Panc1 (cell line): ENCODE data around the gene RXFP3. TPM values are rescaled to one million over a fixed set of nuclear protein-coding genes. Genes with fewer than 3 reads are reported as not detected.

Experiments
- ATAC-seq: fragments of 200-7000 bp; cut with Tn5 transposase; 2 replicates; pipeline ENCODE4 v1.9.1; 2020; ENCODE audit warnings: mild to moderate bottlenecking, moderate library complexity
- BruUV-seq: library from RNA; stranded (reverse); fragments of 400-500 nt; replicated peaks from 2 replicates; lab custom pipeline; 2021; lab: Mats Ljungman, UMichigan
- CTCF ChIA-PET: fragments of 300-600 bp; sonication (Branson Sonifier 250); formaldehyde crosslinking; loops from one replicate; lab custom pipeline; 2022; ENCODE audit warnings: antibody characterized with exemption; lab: Charles Lee
- POLR2A ChIA-PET: fragments of 300-600 bp; sonication (Branson Sonifier 250); formaldehyde crosslinking; loops from one replicate; lab custom pipeline; 2022; ENCODE audit warnings: antibody characterized with exemption; lab: Charles Lee
- DNase-seq: peaks from one replicate; pipeline ENCODE4 v3.0.0-alpha.2; 2010; ENCODE audit warnings: low read depth, low spot score
- H3K27ac ChIP-seq: 2 replicates; pipeline ENCODE4 v1.5.1; 2011; ENCODE audit warnings: mild to moderate bottlenecking, low read length, inconsistent platforms
- H3K27me3 ChIP-seq: fragments of 200-500 bp; sonication (Bioruptor generic); 2 replicates; pipeline ENCODE4 v1.6.0; 2014; ENCODE audit warnings: low read length, inconsistent platforms; ENCODE audit not compliant: control insufficient read depth, insufficient read depth
- H3K36me3 ChIP-seq: fragments of 200-500 bp; sonication (Bioruptor generic); 2 replicates; pipeline ENCODE4 v1.5.1; 2014; ENCODE audit warnings: inconsistent platforms, mild to moderate bottlenecking, low read length, moderate library complexity; ENCODE audit not compliant: control insufficient read depth, insufficient read depth
- H3K4me1 ChIP-seq: 2 replicates; pipeline ENCODE4 v1.5.1; 2011; ENCODE audit warnings: inconsistent platforms, mild to moderate bottlenecking, low read length, moderate library complexity; ENCODE audit not compliant: control insufficient read depth, insufficient read depth
- H3K4me3 ChIP-seq, 2 experiments: 2 replicates each; pipeline ENCODE4 v1.5.1; 2011 to 2012; ENCODE audit warnings: low read depth in 2 of 2, low read length in 2 of 2, mild to moderate bottlenecking in 2 of 2, inconsistent platforms in 1 of 2, moderate library complexity in 1 of 2
- H3K9me3 ChIP-seq: fragments of 200-500 bp; sonication (Bioruptor generic); 2 replicates; pipeline ENCODE4 v1.5.1; 2014; ENCODE audit warnings: low read depth, mild to moderate bottlenecking, inconsistent platforms, low read length, moderate library complexity; ENCODE audit not compliant: control insufficient read depth, insufficient read depth
- POLR2AphosphoS5 ChIP-seq: IDR thresholded peaks from 2 replicates; pipeline ENCODE4 v1.6.1; 2012; ENCODE audit warnings: mild to moderate bottlenecking, low read depth, low read length, moderate library complexity
- SIN3A ChIP-seq: IDR thresholded peaks from 2 replicates; pipeline ENCODE4 v1.6.1; 2012; ENCODE audit warnings: low read depth, mild to moderate bottlenecking, low read length, moderate library complexity, borderline replicate concordance; ENCODE audit not compliant: insufficient read depth
- TCF7L2 ChIP-seq: IDR thresholded peaks from 2 replicates; pipeline ENCODE4 v1.6.1; 2011; ENCODE audit warnings: mild to moderate bottlenecking, low read depth, low read length, inconsistent platforms
- in situ Hi-C: cut with HindIII; loops from 2 replicates; pipeline ENCODE4 v1.10.0; 2016; ENCODE audit warnings: low sequenced_read_pairs, low pct_unique_long_range_greater_than_20kb
- intact Hi-C: fragments of 100-400 bp; cut with micrococcal nuclease; formaldehyde crosslinking; loops from one replicate; pipeline ENCODE4 v1.10.0; 2022; ENCODE audit not compliant: unreplicated experiment
- total RNA-seq: library from RNA; stranded (reverse); gene quantifications from one replicate; pipeline ENCODE4 v1.2.1, GENCODE V29; 2021; ENCODE audit not compliant: unreplicated experiment
- TF ChIP-seq, protein P1 (sequence below): fragments of 450-650 bp; IDR thresholded peaks from 2 replicates; pipeline ENCODE4 v1.5.1; 2017; ENCODE audit warnings: mild to moderate bottlenecking
- TF ChIP-seq, protein P2 (sequence below), 2 experiments: IDR thresholded peaks; 2 replicates each; pipeline ENCODE4 v1.6.1; 2011 to 2012; ENCODE audit warnings: low read depth in 2 of 2, control low read depth in 1 of 2, low read length in 1 of 2, mild to moderate bottlenecking in 1 of 2, moderate library complexity in 1 of 2; ENCODE audit not compliant: insufficient read depth in 1 of 2

RXFP3 gene
- total RNA-seq, 1 experiment from 2014 or later: not detected

DNA sequence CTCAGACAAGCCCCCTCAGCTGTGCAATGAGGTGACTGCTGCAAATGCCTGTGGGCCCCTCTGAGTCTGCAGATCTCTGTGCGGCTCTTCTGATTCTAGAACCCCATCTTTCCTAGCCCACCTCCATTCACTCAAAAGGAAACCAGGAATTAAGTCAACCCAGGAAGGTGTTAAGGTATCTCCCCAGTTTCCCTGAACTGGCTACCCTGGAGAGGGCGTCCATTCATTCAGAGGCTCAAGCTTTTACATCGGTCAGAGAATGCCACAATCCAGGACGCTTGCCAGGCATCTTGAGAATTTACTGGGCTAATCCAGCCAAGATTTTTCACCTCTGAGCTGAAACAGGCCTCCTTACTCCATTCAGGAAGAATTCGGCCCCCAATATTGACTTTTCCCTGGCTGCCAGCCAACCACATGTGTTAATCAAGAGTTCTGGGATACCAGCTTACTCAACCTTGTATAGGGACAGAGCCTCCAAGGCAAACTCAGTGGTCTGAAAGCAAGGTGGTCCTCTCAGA lies 43.5 kb upstream of the RXFP3 start:
- ATAC-seq: no peak
- in situ Hi-C loops: no loop called here
- Histone ChIP-seq H3K9me3 (no peaks in the 10 kb centered on the region), H3K4me3 (no peak overlapping the region), H3K27ac (no peak overlapping the region), H3K27me3 (peaks cover 4% of the 10 kb centered on the region; the same call in 1 of the 2 replicates), H3K4me1 (no peaks in the 10 kb centered on the region), H3K36me3 (no peaks in the 10 kb centered on the region)
- no peak for DNase-seq
- TF ChIP-seq TCF7L2 (no peak), POLR2AphosphoS5 (no peak), SIN3A (no peak)
- TF ChIP-seq, protein P1, sequence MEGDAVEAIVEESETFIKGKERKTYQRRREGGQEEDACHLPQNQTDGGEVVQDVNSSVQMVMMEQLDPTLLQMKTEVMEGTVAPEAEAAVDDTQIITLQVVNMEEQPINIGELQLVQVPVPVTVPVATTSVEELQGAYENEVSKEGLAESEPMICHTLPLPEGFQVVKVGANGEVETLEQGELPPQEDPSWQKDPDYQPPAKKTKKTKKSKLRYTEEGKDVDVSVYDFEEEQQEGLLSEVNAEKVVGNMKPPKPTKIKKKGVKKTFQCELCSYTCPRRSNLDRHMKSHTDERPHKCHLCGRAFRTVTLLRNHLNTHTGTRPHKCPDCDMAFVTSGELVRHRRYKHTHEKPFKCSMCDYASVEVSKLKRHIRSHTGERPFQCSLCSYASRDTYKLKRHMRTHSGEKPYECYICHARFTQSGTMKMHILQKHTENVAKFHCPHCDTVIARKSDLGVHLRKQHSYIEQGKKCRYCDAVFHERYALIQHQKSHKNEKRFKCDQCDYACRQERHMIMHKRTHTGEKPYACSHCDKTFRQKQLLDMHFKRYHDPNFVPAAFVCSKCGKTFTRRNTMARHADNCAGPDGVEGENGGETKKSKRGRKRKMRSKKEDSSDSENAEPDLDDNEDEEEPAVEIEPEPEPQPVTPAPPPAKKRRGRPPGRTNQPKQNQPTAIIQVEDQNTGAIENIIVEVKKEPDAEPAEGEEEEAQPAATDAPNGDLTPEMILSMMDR: no peak
- TF ChIP-seq, protein P2, sequence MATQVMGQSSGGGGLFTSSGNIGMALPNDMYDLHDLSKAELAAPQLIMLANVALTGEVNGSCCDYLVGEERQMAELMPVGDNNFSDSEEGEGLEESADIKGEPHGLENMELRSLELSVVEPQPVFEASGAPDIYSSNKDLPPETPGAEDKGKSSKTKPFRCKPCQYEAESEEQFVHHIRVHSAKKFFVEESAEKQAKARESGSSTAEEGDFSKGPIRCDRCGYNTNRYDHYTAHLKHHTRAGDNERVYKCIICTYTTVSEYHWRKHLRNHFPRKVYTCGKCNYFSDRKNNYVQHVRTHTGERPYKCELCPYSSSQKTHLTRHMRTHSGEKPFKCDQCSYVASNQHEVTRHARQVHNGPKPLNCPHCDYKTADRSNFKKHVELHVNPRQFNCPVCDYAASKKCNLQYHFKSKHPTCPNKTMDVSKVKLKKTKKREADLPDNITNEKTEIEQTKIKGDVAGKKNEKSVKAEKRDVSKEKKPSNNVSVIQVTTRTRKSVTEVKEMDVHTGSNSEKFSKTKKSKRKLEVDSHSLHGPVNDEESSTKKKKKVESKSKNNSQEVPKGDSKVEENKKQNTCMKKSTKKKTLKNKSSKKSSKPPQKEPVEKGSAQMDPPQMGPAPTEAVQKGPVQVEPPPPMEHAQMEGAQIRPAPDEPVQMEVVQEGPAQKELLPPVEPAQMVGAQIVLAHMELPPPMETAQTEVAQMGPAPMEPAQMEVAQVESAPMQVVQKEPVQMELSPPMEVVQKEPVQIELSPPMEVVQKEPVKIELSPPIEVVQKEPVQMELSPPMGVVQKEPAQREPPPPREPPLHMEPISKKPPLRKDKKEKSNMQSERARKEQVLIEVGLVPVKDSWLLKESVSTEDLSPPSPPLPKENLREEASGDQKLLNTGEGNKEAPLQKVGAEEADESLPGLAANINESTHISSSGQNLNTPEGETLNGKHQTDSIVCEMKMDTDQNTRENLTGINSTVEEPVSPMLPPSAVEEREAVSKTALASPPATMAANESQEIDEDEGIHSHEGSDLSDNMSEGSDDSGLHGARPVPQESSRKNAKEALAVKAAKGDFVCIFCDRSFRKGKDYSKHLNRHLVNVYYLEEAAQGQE (IDR thresholded peaks at IDR 0.05; ENCODE audit: insufficient read depth in 1 of 2, low read depth in 2 of 2, low read length in 1 of 2): no peak
- ChIA-PET POLR2A (no interaction called here), CTCF (no interaction called here)
- BruUV-seq: no TSS peak
- intact Hi-C loops: no loop called here

DNA sequence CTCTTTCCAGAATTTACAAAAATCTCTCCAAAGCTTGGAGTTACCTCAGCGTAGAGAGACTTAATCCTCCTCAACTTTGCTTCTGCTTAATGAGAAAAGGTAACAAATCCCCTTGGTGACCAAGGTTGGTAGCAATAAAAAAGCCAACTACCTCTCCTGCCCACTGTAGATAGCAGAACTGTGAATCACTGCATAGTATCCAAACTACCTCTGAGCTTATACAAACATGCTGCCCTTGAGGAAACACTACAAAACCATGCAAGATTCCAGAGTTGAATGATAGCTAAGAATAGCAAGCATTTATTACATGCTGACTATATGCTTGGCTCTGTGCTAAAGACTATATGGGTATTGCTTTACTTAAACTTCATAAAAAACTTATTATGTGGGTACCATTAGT lies 41.6 kb upstream of the RXFP3 start:
- ChIA-PET CTCF (no interaction called here), POLR2A (no interaction called here)
- in situ Hi-C loops (no loop called here), intact Hi-C loops (no loop called here)
- no peaks in the 10 kb centered on the region for H3K9me3 ChIP-seq
- H3K27me3 ChIP-seq: peaks cover 4% of the 10 kb centered on the region; the same call in 1 of the 2 replicates
- DNase-seq: no peak
- ATAC-seq: no peak
- TF ChIP-seq POLR2AphosphoS5: no peak
- TF ChIP-seq, protein P1: no peak
- TF ChIP-seq, protein P2 (IDR thresholded peaks at IDR 0.05; ENCODE audit: insufficient read depth in 1 of 2, low read depth in 2 of 2, low read length in 1 of 2): no peak
- TF ChIP-seq TCF7L2: no peak
- no peak for TF ChIP-seq SIN3A
- no peak overlapping the region for H3K27ac ChIP-seq
- no TSS peak for BruUV-seq
- H3K4me1 ChIP-seq: no peaks in the 10 kb centered on the region
- H3K4me3 ChIP-seq: no peak overlapping the region
- no peaks in the 10 kb centered on the region for H3K36me3 ChIP-seq
